Endometrial microvascular endothelial cells (primary cell): ENCODE measurements around the gene MYO16. TPM values are rescaled to one million over a fixed set of nuclear protein-coding genes. Genes with fewer than 3 reads are reported as not detected.
"Not testable (repeated sequence)": the region's sequence is repeated elsewhere in the genome, so short reads cannot be mapped to it uniquely, and the experiment has no call there.

Experiments
- in situ Hi-C: cut with HindIII; loops from 2 replicates; pipeline ENCODE4 v1.10.0; 2017; ENCODE audit warnings: low sequenced_read_pairs, low pct_unique_long_range_greater_than_20kb; ENCODE audit errors: inconsistent ontology term
- total RNA-seq: library from RNA; depleted of rRNA; stranded (reverse); fragments of >200 nt; gene quantifications from one replicate; pipeline ENCODE4 v1.2.3, GENCODE V29; 2015; ENCODE audit errors: inconsistent ontology term

Gene MYO16
- total RNA-seq, 1 donor from 2014 or later, result not detected

GRCh38 chr13:109215377-109215776 lies 586.0 kb downstream of the MYO16 start:
- in situ Hi-C loops, result no loop called here

- in situ Hi-C loops, result not testable (repeated sequence)
Measured at GRCh38 chr13:109217510-109217909, 588.1 kb downstream of the MYO16 start.

GRCh38 chr13:109220631-109221030 lies 591.2 kb downstream of the MYO16 start:
- in situ Hi-C loops, result no loop called here

GRCh38 chr13:109224033-109224432 lies 594.6 kb downstream of the MYO16 start:
- in situ Hi-C loops, result no loop called here

- in situ Hi-C loops, result no loop called here
Measured at GRCh38 chr13:109226631-109227030, 597.2 kb downstream of the MYO16 start.

- in situ Hi-C loops, result no loop called here
Measured at GRCh38 chr13:109227344-109227940, 598.0 kb downstream of the MYO16 start.

- in situ Hi-C loops, result no loop called here
Measured at GRCh38 chr13:109228211-109228610, 598.8 kb downstream of the MYO16 start.

GRCh38 chr13:109231888-109232287 lies 602.5 kb downstream of the MYO16 start:
- in situ Hi-C loops, result no loop called here

- in situ Hi-C loops, result no loop called here
Measured at GRCh38 chr13:109233293-109233692, 603.9 kb downstream of the MYO16 start.

GRCh38 chr13:109235901-109236300 lies 606.5 kb downstream of the MYO16 start:
- in situ Hi-C loops, result no loop called here

- in situ Hi-C loops, result no loop called here
Measured at GRCh38 chr13:109241160-109241559, 611.7 kb downstream of the MYO16 start.

- in situ Hi-C loops, result no loop called here
Measured at GRCh38 chr13:109243311-109243951, 614.0 kb downstream of the MYO16 start.

GRCh38 chr13:109244566-109244965 lies 615.2 kb downstream of the MYO16 start:
- in situ Hi-C loops, result no loop called here

GRCh38 chr13:109246001-109246400 lies 616.6 kb downstream of the MYO16 start:
- in situ Hi-C loops, result no loop called here

GRCh38 chr13:109249780-109250528 lies 620.5 kb downstream of the MYO16 start:
- in situ Hi-C loops, result no loop called here

GRCh38 chr13:109251956-109252355 lies 622.5 kb downstream of the MYO16 start:
- in situ Hi-C loops, result no loop called here

GRCh38 chr13:109253316-109253715 lies 623.9 kb downstream of the MYO16 start:
- in situ Hi-C loops, result no loop called here

- in situ Hi-C loops, result no loop called here
Measured at GRCh38 chr13:109254274-109254673, 624.9 kb downstream of the MYO16 start.

GRCh38 chr13:109255141-109255856 lies 625.9 kb downstream of the MYO16 start:
- in situ Hi-C loops, result no loop called here
